GM19240 (cell line): ENCODE results near the gene EPB41.
"Not testable (repeated sequence)": the region's sequence is repeated elsewhere in the genome, so short reads cannot be mapped to it uniquely, and the experiment has no call there.

Source experiments
- DNase-seq: peaks from one replicate; pipeline ENCODE4 v3.0.0; 2011; ENCODE audit warnings: low spot score; ENCODE audit not compliant: insufficient read length

Gene EPB41

GRCh38 chr1:29128739-29129138 is 214.4 kb downstream of the EPB41 start:
- DNase-seq = no peak

- DNase-seq = no peak
Observed at GRCh38 chr1:29129916-29130315, 215.5 kb downstream of the EPB41 start.

GRCh38 chr1:29131056-29131455 is 216.7 kb downstream of the EPB41 start:
- DNase-seq = not testable (repeated sequence)

- DNase-seq = no peak
Observed at GRCh38 chr1:29133861-29134694, 219.7 kb downstream of the EPB41 start.

GRCh38 chr1:29134695-29135028 is 220.3 kb downstream of the EPB41 start:
- no peak for DNase-seq

- no peak for DNase-seq
Observed at GRCh38 chr1:29136391-29136915, 222.1 kb downstream of the EPB41 start.

- DNase-seq = no peak
Observed at GRCh38 chr1:29142714-29143113, 228.3 kb downstream of the EPB41 start.

GRCh38 chr1:29144178-29144577 is 229.8 kb downstream of the EPB41 start:
- no peak for DNase-seq

- DNase-seq = no peak
Observed at GRCh38 chr1:29145739-29146437, 231.5 kb downstream of the EPB41 start.

- DNase-seq = no peak
Observed at GRCh38 chr1:29148656-29149491, 234.5 kb downstream of the EPB41 start.

GRCh38 chr1:29150346-29150745 is 236.0 kb downstream of the EPB41 start:
- DNase-seq = not testable (repeated sequence)

- DNase-seq = no peak
Observed at GRCh38 chr1:29152046-29152805, 237.9 kb downstream of the EPB41 start.

- DNase-seq = no peak
Observed at GRCh38 chr1:29156543-29157268, 242.3 kb downstream of the EPB41 start.

- no peak for DNase-seq
Observed at GRCh38 chr1:29157269-29157601, 242.9 kb downstream of the EPB41 start.

- no peak for DNase-seq
Observed at GRCh38 chr1:29159773-29160172, 245.4 kb downstream of the EPB41 start.

GRCh38 chr1:29162025-29162424 is 247.7 kb downstream of the EPB41 start:
- DNase-seq = no peak

- DNase-seq = no peak
Observed at GRCh38 chr1:29162476-29163138, 248.2 kb downstream of the EPB41 start.

GRCh38 chr1:29164588-29164987 is 250.2 kb downstream of the EPB41 start:
- no peak for DNase-seq

- no peak for DNase-seq
Observed at GRCh38 chr1:29166291-29166878, 252.0 kb downstream of the EPB41 start.

GRCh38 chr1:29167904-29168303 is 253.5 kb downstream of the EPB41 start:
- DNase-seq = no peak
